Progenitor cell of endocrine pancreas (in vitro differentiated cells): ENCODE data around the gene S1PR1. TPM values are rescaled to one million over a fixed set of nuclear protein-coding genes. Genes with fewer than 3 reads are reported as not detected.

Experiments used
- DNase-seq: peaks from one replicate; pipeline ENCODE4 v3.0.0; 2021; ENCODE audit warnings: low spot score; ENCODE audit not compliant: unreplicated experiment
- H3K27ac Mint-ChIP-seq: 2 replicates; pipeline ENCODE4 v1.8.0; 2021; ENCODE audit warnings: mild to moderate bottlenecking, moderate library complexity, mixed read lengths
- H3K27me3 Mint-ChIP-seq: 2 replicates; pipeline ENCODE4 v1.8.0; 2021; ENCODE audit warnings: mixed read lengths
- H3K36me3 Mint-ChIP-seq: 2 replicates; pipeline ENCODE4 v1.8.0; 2022; ENCODE audit warnings: mixed read lengths; ENCODE audit not compliant: insufficient read depth
- H3K4me1 Mint-ChIP-seq: 2 replicates; pipeline ENCODE4 v1.8.0; 2021; ENCODE audit warnings: low read depth, mixed read lengths
- H3K4me3 Mint-ChIP-seq: 2 replicates; pipeline ENCODE4 v1.8.0; 2021; ENCODE audit warnings: low read depth, mild to moderate bottlenecking, moderate library complexity, mixed read lengths
- H3K9me3 Mint-ChIP-seq: 2 replicates; pipeline ENCODE4 v1.8.0; 2021; ENCODE audit warnings: low read depth, mixed read lengths
- total RNA-seq: library from RNA; stranded (reverse); gene quantifications from 2 replicates; pipeline ENCODE4 v1.2.1, GENCODE V29; 2021
- TF ChIP-seq, protein P1 (sequence below): fragments of 200-600 bp; sonication (generic); IDR thresholded peaks from one replicate; pipeline ENCODE4 v1.5.0; 2021; ENCODE audit warnings: antibody characterized with exemption, mild to moderate bottlenecking; ENCODE audit not compliant: unreplicated experiment

Gene S1PR1
- total RNA-seq, 1 donor from 2014 or later = 1.1 TPM

DNA sequence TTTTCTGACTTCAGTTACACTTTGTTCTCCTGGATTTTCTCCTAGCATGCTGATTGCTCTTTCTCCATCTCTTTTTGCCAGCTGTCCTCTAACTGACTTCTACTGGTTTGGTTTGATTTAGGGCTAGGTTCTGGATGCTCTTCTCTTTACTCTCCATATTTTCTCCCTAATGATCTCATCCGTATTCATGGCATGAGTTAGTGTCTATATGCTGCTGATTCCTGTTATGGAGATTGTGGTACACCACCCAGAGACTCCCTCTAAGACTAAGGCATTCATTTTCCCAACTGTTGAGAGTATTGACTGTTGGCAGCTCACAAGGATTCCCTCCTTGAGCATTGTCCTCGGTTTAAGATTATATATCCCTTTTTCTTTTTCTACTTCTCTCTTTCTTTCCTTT is 28.9 kb downstream of the S1PR1 start:
- peaks cover 5% of the 10 kb centered on the region for H3K4me1 Mint-ChIP-seq
- no peaks in the 10 kb centered on the region for H3K9me3 Mint-ChIP-seq
- no peak for DNase-seq
- H3K27ac Mint-ChIP-seq = no peak overlapping the region
- H3K27me3 Mint-ChIP-seq = no peaks in the 10 kb centered on the region
- TF ChIP-seq, protein P1, sequence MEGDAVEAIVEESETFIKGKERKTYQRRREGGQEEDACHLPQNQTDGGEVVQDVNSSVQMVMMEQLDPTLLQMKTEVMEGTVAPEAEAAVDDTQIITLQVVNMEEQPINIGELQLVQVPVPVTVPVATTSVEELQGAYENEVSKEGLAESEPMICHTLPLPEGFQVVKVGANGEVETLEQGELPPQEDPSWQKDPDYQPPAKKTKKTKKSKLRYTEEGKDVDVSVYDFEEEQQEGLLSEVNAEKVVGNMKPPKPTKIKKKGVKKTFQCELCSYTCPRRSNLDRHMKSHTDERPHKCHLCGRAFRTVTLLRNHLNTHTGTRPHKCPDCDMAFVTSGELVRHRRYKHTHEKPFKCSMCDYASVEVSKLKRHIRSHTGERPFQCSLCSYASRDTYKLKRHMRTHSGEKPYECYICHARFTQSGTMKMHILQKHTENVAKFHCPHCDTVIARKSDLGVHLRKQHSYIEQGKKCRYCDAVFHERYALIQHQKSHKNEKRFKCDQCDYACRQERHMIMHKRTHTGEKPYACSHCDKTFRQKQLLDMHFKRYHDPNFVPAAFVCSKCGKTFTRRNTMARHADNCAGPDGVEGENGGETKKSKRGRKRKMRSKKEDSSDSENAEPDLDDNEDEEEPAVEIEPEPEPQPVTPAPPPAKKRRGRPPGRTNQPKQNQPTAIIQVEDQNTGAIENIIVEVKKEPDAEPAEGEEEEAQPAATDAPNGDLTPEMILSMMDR = no peak
- H3K4me3 Mint-ChIP-seq = no peak overlapping the region
- no peaks in the 10 kb centered on the region for H3K36me3 Mint-ChIP-seq

GRCh38 chr1:101267082-101267481 is 30.3 kb downstream of the S1PR1 start:
- no peaks in the 10 kb centered on the region for H3K27me3 Mint-ChIP-seq
- no peak for DNase-seq
- H3K27ac Mint-ChIP-seq = no peak overlapping the region
- no peaks in the 10 kb centered on the region for H3K36me3 Mint-ChIP-seq
- H3K4me1 Mint-ChIP-seq = peaks cover 5% of the 10 kb centered on the region
- TF ChIP-seq, protein P1 = no peak
- H3K9me3 Mint-ChIP-seq = no peaks in the 10 kb centered on the region
- no peak overlapping the region for H3K4me3 Mint-ChIP-seq

DNA sequence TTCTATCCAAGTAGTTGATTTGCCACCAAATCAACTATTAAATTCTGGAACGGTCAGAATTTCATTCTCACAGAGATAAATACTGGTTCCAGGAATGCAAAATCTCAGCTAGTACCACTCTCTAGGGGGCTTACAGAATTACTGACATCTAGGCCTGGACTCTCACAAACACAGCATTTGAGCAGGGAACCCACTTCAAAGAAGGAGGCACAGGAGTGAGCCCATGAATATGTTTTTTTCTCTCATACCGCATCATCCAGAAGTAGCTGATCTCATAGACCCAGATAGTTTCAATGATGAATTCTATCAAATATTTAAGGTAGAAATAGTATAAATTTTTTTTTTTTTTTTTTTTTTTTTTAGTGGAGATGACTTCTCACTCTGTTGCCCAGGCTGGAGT is 32.1 kb downstream of the S1PR1 start:
- no peaks in the 10 kb centered on the region for H3K36me3 Mint-ChIP-seq
- DNase-seq = no peak
- H3K27me3 Mint-ChIP-seq = no peaks in the 10 kb centered on the region
- no peaks in the 10 kb centered on the region for H3K9me3 Mint-ChIP-seq
- TF ChIP-seq, protein P1 = no peak
- peaks cover 2% of the 10 kb centered on the region for H3K4me1 Mint-ChIP-seq
- no peak overlapping the region for H3K4me3 Mint-ChIP-seq
- no peak overlapping the region for H3K27ac Mint-ChIP-seq

DNA sequence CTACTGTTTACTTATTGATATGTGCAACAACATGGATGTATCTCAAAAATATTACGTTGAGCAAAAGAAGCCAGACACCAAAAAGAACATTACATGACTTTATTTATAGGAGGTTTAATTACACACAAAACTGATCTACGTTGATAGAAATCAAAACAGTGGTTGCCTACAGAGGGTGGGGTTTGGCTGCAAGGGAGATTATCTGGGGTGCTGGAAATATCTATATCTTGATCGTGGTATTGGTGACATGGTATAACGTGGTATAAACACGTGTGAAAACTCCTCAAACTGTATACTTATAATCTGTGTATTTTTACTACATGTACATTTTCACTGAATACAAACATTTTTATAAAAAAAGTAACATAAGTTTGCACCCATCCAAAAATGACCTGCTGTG is 38.9 kb downstream of the S1PR1 start:
- Mint-ChIP-seq H3K4me3 (no peak overlapping the region), H3K4me1 (no peaks in the 10 kb centered on the region), H3K36me3 (no peaks in the 10 kb centered on the region), H3K27me3 (no peaks in the 10 kb centered on the region), H3K27ac (no peak overlapping the region), H3K9me3 (no peaks in the 10 kb centered on the region)
- TF ChIP-seq, protein P1 = no peak
- DNase-seq = no peak

DNA sequence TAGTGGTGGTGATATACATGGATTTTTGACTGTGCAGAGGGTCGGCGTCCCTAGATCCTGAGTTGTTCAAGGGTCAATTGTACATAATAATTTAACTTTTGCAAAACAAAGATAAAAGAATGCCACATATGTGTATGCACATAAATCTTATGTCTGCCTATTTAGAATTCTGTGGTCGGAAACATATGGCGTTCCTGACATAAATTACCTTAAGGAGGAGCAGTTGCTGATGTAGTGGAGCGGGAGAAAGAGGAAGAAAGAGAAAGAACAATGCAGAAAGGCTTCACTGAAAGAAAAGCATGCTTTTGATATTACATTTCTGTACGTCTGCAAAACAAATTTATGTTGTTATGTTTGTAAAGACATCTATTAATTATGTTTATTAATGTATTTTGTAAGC is 40.0 kb downstream of the S1PR1 start:
- Mint-ChIP-seq H3K4me3 (no peak overlapping the region), H3K4me1 (no peaks in the 10 kb centered on the region), H3K36me3 (no peaks in the 10 kb centered on the region), H3K27ac (no peak overlapping the region), H3K27me3 (no peaks in the 10 kb centered on the region), H3K9me3 (no peaks in the 10 kb centered on the region)
- TF ChIP-seq, protein P1 = no peak
- no peak for DNase-seq
